Measurements from ENCODE around the gene CTNNA2. TPM values are rescaled to one million over a fixed set of nuclear protein-coding genes. Genes with fewer than 3 reads are reported as not detected.

Gene CTNNA2
- total RNA-seq, 2 donors from 2014 or later = 0.37 to 0.92 TPM

GRCh38 chr2:80335411-80335810, 822.6 kb downstream of the CTNNA2 start:
- intact Hi-C loops (cut with DNase I, micrococcal nuclease) = no loop called here
- ATAC-seq (no peak), DNase-seq (no peak)

- ATAC-seq (no peak), DNase-seq (no peak)
- intact Hi-C loops (cut with DNase I, micrococcal nuclease) = no loop called here
These were observed 825.9 kb downstream of the CTNNA2 start for GRCh38 chr2:80338794-80339193.

- ATAC-seq (no peak), DNase-seq (no peak)
- intact Hi-C loops (cut with DNase I, micrococcal nuclease) = no loop called here
These were observed 827.2 kb downstream of the CTNNA2 start for GRCh38 chr2:80340022-80340421.

GRCh38 chr2:80348078-80348477, 835.2 kb downstream of the CTNNA2 start:
- DNase-seq = no peak
- no peak for ATAC-seq
- intact Hi-C loops (cut with DNase I, micrococcal nuclease) = no loop called here

GRCh38 chr2:80348953-80349352, 836.1 kb downstream of the CTNNA2 start:
- ATAC-seq = no peak
- intact Hi-C loops (cut with DNase I, micrococcal nuclease) = no loop called here
- no peak for DNase-seq

GRCh38 chr2:80351231-80351630, 838.4 kb downstream of the CTNNA2 start:
- DNase-seq (no peak), ATAC-seq (no peak)
- intact Hi-C loops (cut with DNase I, micrococcal nuclease) = no loop called here

- intact Hi-C loops (cut with DNase I, micrococcal nuclease) = no loop called here
- DNase-seq = no peak
These were observed 842.0 kb downstream of the CTNNA2 start for GRCh38 chr2:80354858-80355257.

GRCh38 chr2:80361904-80362303, 849.1 kb downstream of the CTNNA2 start:
- intact Hi-C loops (cut with DNase I, micrococcal nuclease) = no loop called here
- DNase-seq = no peak
- no peak for ATAC-seq

More at GRCh38 chr2:80354858-80355257, 842.0 kb downstream of the CTNNA2 start:
- no peak for ATAC-seq

GRCh38 chr2:80363330-80363729, 850.5 kb downstream of the CTNNA2 start:
- ATAC-seq (no peak), DNase-seq (no peak)
- intact Hi-C loops (cut with DNase I, micrococcal nuclease) = no loop called here

- intact Hi-C loops (cut with DNase I, micrococcal nuclease) = no loop called here
- no peak for ATAC-seq
- no peak for DNase-seq
These were observed 851.0 kb downstream of the CTNNA2 start for GRCh38 chr2:80363791-80364349.

- ATAC-seq (no peak), DNase-seq (no peak)
- intact Hi-C loops (cut with DNase I, micrococcal nuclease) = no loop called here
These were observed 851.8 kb downstream of the CTNNA2 start for GRCh38 chr2:80364524-80365212.

GRCh38 chr2:80365762-80366161, 852.9 kb downstream of the CTNNA2 start:
- ATAC-seq (no peak), DNase-seq (no peak)
- intact Hi-C loops (cut with DNase I, micrococcal nuclease) = no loop called here

- ATAC-seq (no peak), DNase-seq (no peak)
- intact Hi-C loops (cut with DNase I, micrococcal nuclease) = no loop called here
These were observed 857.6 kb downstream of the CTNNA2 start for GRCh38 chr2:80370375-80371009.

GRCh38 chr2:80374105-80374504, 861.3 kb downstream of the CTNNA2 start:
- ATAC-seq = no peak
- intact Hi-C loops (cut with DNase I, micrococcal nuclease) = no loop called here
- DNase-seq = no peak

- intact Hi-C loops (cut with DNase I, micrococcal nuclease) = no loop called here
- ATAC-seq (no peak), DNase-seq (no peak)
These were observed 864.2 kb downstream of the CTNNA2 start for GRCh38 chr2:80377071-80377470.

GRCh38 chr2:80380736-80381135, 867.9 kb downstream of the CTNNA2 start:
- DNase-seq = no peak
- ATAC-seq = no peak
- intact Hi-C loops (cut with DNase I, micrococcal nuclease) = no loop called here

GRCh38 chr2:80381666-80382065, 868.8 kb downstream of the CTNNA2 start:
- ATAC-seq (no peak), DNase-seq (no peak)
- intact Hi-C loops (cut with DNase I, micrococcal nuclease) = no loop called here

GRCh38 chr2:80392441-80392840, 879.6 kb downstream of the CTNNA2 start:
- no peak for ATAC-seq
- intact Hi-C loops (cut with DNase I, micrococcal nuclease) = no loop called here
- no peak for DNase-seq

GRCh38 chr2:80393991-80394390, 881.1 kb downstream of the CTNNA2 start:
- no peak for DNase-seq
- intact Hi-C loops (cut with DNase I, micrococcal nuclease) = no loop called here
- ATAC-seq = no peak

- intact Hi-C loops (cut with DNase I, micrococcal nuclease) = no loop called here
- DNase-seq (no peak), ATAC-seq (no peak)
These were observed 882.4 kb downstream of the CTNNA2 start for GRCh38 chr2:80395251-80395650.

- DNase-seq (no peak), ATAC-seq (no peak)
- intact Hi-C loops (cut with DNase I, micrococcal nuclease) = no loop called here
These were observed 883.4 kb downstream of the CTNNA2 start for GRCh38 chr2:80396276-80396675.

All from left colon (tissue), 2 donors.